HepG2 (cell line): ENCODE data around the gene CCDC201. TPM values are rescaled to one million over a fixed set of nuclear protein-coding genes. Genes with fewer than 3 reads are reported as not detected.

ENCODE experiments used
- ATAC-seq: fragments of 200-7000 bp; cut with Tn5 transposase; 3 replicates; pipeline ENCODE4 v1.9.1; 2020; ENCODE audit warnings: mild to moderate bottlenecking, moderate library complexity
- BruUV-seq: library from RNA; stranded (reverse); fragments of 400-500 nt; replicated peaks from 2 replicates; lab custom pipeline; 2021; lab: Mats Ljungman, UMichigan
- CTCF ChIA-PET: fragments of 300-600 bp; formaldehyde crosslinking; extraction: SDS; loops from one replicate; lab custom pipeline; 2021; ENCODE audit warnings: low total read pairs, inconsistent platforms, low intra/inter-chr PET ratio; lab: Yijun Ruan, JAX
- POLR2A ChIA-PET: fragments of 350-600 bp; sonication (Branson Sonifier 250); formaldehyde crosslinking; loops from one replicate; lab custom pipeline; 2020; ENCODE audit warnings: antibody characterized with exemption, inconsistent platforms; lab: Yijun Ruan, JAX
- DNase-seq: peaks from one replicate; pipeline ENCODE4 v3.0.0-alpha.2; 2015; ENCODE audit warnings: low spot score
- FAIRE-seq: peaks from 3 replicates; lab custom pipeline; 2011; peaks lifted over from hg19 to GRCh38; lab: Jason Lieb, UNC
- H2AFZ ChIP-seq: one replicate; pipeline ENCODE4 v1.6.1; 2011; ENCODE audit warnings: low read length, inconsistent platforms
- H3K27ac ChIP-seq: fragments of 300-600 bp; 3 replicates; pipeline ENCODE4 v1.8.0; 2011; ENCODE audit warnings: mixed run types, mild to moderate bottlenecking, mixed read lengths, low read length, inconsistent platforms; ENCODE audit not compliant: insufficient read depth; ENCODE audit errors: extremely low read length
- H3K27me3 ChIP-seq, 2 experiments: fragments of 200-600 bp in 1 of 2; 2 replicates in 1 of 2; 3 replicates in 1 of 2; pipeline versions ENCODE4 v1.6.0 to v1.8.0; 2011; ENCODE audit warnings: low read length in 2 of 2, mild to moderate bottlenecking in 2 of 2, moderate library complexity in 2 of 2, inconsistent platforms in 1 of 2; ENCODE audit not compliant: insufficient read depth in 2 of 2, control insufficient read depth in 1 of 2
- H3K36me3 ChIP-seq, 2 experiments: fragments of 200-600 bp in 1 of 2; replicated peaks in 1 of 2; 2 replicates in 1 of 2; 3 replicates in 1 of 2; pipeline versions ENCODE4 v1.5.1 to v1.8.0; 2011; ENCODE audit warnings: low read length in 2 of 2, inconsistent platforms in 1 of 2; ENCODE audit not compliant: insufficient read depth in 2 of 2, control insufficient read depth in 1 of 2
- H3K4me1 ChIP-seq: 2 replicates; pipeline ENCODE4 v1.5.1; 2012; ENCODE audit warnings: low read length, inconsistent platforms; ENCODE audit not compliant: insufficient read depth
- H3K4me2 ChIP-seq: 2 replicates; pipeline ENCODE4 v1.6.0; 2011; ENCODE audit warnings: low read depth, low read length, inconsistent platforms
- H3K4me3 ChIP-seq, 3 experiments: fragments of 200-600 bp in 1 of 3; sonication (generic), shearing (Covaris generic) in 1 of 3; replicated peaks in 1 of 3; 2 replicates each; pipeline ENCODE4 v1.5.1; 2011 to 2016; ENCODE audit warnings: low read length in 3 of 3, inconsistent platforms in 2 of 3, low read depth in 2 of 3, mild to moderate bottlenecking in 2 of 3, control low read depth in 1 of 3, mixed read lengths in 1 of 3; ENCODE audit not compliant: insufficient read depth in 1 of 3
- H3K79me2 ChIP-seq: one replicate; pipeline ENCODE4 v1.6.1; 2011; ENCODE audit warnings: low read length, inconsistent platforms; ENCODE audit not compliant: insufficient read depth
- H3K9ac ChIP-seq: 2 replicates; pipeline ENCODE4 v1.6.0; 2011; ENCODE audit warnings: mild to moderate bottlenecking, low read depth, low read length, inconsistent platforms; ENCODE audit not compliant: insufficient read depth
- H3K9me3 ChIP-seq: 2 replicates; pipeline ENCODE4 v1.5.1; 2012; ENCODE audit warnings: mild to moderate bottlenecking, low read length
- H4K20me1 ChIP-seq: 2 replicates; pipeline ENCODE4 v1.6.0; 2011; ENCODE audit warnings: inconsistent platforms, mild to moderate bottlenecking, low read length, moderate library complexity; ENCODE audit not compliant: insufficient read depth
- NFATC3 ChIP-seq: sonication (generic); formaldehyde crosslinking; IDR thresholded peaks from 2 replicates; pipeline ENCODE4 v1.5.1; 2020; ENCODE audit warnings: mild to moderate bottlenecking, missing genetic modification reagents
- SNRNP70 ChIP-seq: fragments of 200-400 bp; formaldehyde crosslinking; IDR thresholded peaks from 2 replicates; pipeline ENCODE4 v1.6.1; 2017; ENCODE audit warnings: mild to moderate bottlenecking, low read depth, low read length, moderate library complexity
- TFAP4 ChIP-seq: sonication (generic); IDR thresholded peaks from 2 replicates; pipeline ENCODE4 v1.6.1; 2016; ENCODE audit warnings: low read depth, borderline replicate concordance
- ZNF10 ChIP-seq: sonication (generic); formaldehyde crosslinking; IDR thresholded peaks from 2 replicates; pipeline ENCODE4 v1.4.0; 2020; ENCODE audit warnings: mild to moderate bottlenecking, low read depth, missing genetic modification reagents, borderline replicate concordance
- ZNF232 ChIP-seq: sonication (generic); formaldehyde crosslinking; IDR thresholded peaks from 2 replicates; pipeline ENCODE4 v1.4.0; 2020; ENCODE audit warnings: missing genetic modification reagents, borderline replicate concordance
- ZNF24 ChIP-seq: fragments of 450-650 bp; IDR thresholded peaks from 2 replicates; pipeline ENCODE4 v1.6.1; 2017; ENCODE audit warnings: antibody characterized with exemption, mild to moderate bottlenecking
- ZNF552 ChIP-seq: sonication (generic); formaldehyde crosslinking; IDR thresholded peaks from 2 replicates; pipeline ENCODE4 v1.9.0; 2022; ENCODE audit warnings: missing genetic modification reagents, mild to moderate bottlenecking, borderline replicate concordance
- ZNF605 ChIP-seq: sonication (generic); formaldehyde crosslinking; IDR thresholded peaks from 2 replicates; pipeline ENCODE4 v1.8.0; 2022; ENCODE audit warnings: mild to moderate bottlenecking, missing genetic modification reagents
- ZNF614 ChIP-seq: IDR thresholded peaks from 2 replicates; pipeline ENCODE4 v1.6.1; 2018; ENCODE audit warnings: missing biosample characterization, missing genetic modification reagents, inconsistent platforms, borderline replicate concordance
- ZNF687 ChIP-seq: sonication (generic); formaldehyde crosslinking; IDR thresholded peaks from 2 replicates; pipeline ENCODE4 v1.5.1; 2020; ENCODE audit warnings: mild to moderate bottlenecking, missing genetic modification reagents, moderate library complexity
- WGBS: methylation state at CpG from one replicate; pipeline ENCODE4 v1.1.6; 2017; ENCODE audit warnings: low lambda C conversion rate; 5-methylcytosine and 5-hydroxymethylcytosine counted together
- in situ Hi-C: cut with HindIII; loops from 2 replicates; pipeline ENCODE4 v1.10.0; 2017; ENCODE audit warnings: low pct_unique_long_range_greater_than_20kb; ENCODE audit not compliant: extremely low pct_ligation_motif_present
- intact Hi-C: fragments of 100-400 bp; cut with micrococcal nuclease; formaldehyde crosslinking; loops from one replicate; pipeline ENCODE4 v1.10.0; 2022; ENCODE audit not compliant: unreplicated experiment
- polyA plus RNA-seq, 8 experiments: library from polyadenylated mRNA; depleted of rRNA in 3 of 8; stranded (reverse) in 7 of 8; unstranded in 1 of 8; fragments of >200 nt; fragmentation: Illumina TruSeq in 4 of 8; extraction: Trizol in 4 of 8; gene quantifications; 2 replicates each; pipeline versions ENCODE4 v1.2.1 to v1.2.3, GENCODE V29; 2011 to 2016; ENCODE audit warnings: low read depth in 4 of 8, missing spikeins in 1 of 8, mixed read lengths in 1 of 8; ENCODE audit not compliant: insufficient read depth in 1 of 8
- total RNA-seq, 5 experiments: library from RNA; depleted of rRNA; stranded (reverse); fragments of >200 nt; fragmentation: Illumina TruSeq; extraction: Trizol; gene quantifications; 2 replicates each; pipeline ENCODE4 v1.2.3, GENCODE V29; 2016; ENCODE audit warnings: low read depth in 1 of 5
- TF ChIP-seq, protein P1 (sequence below): sonication (generic); formaldehyde crosslinking; IDR thresholded peaks from 2 replicates; pipeline ENCODE4 v1.8.0; 2022; ENCODE audit warnings: mild to moderate bottlenecking, missing genetic modification reagents, moderate library complexity
- TF ChIP-seq, protein P2 (sequence below): IDR thresholded peaks from 2 replicates; pipeline ENCODE4 v1.6.1; 2016; ENCODE audit warnings: low read depth
- TF ChIP-seq, protein P3 (sequence below): sonication (generic); formaldehyde crosslinking; IDR thresholded peaks from 2 replicates; pipeline ENCODE4 v1.8.1; 2023; ENCODE audit warnings: missing genetic modification reagents, inconsistent platforms, borderline replicate concordance

The CCDC201 gene
- total and polyA plus RNA-seq, 2 of the 13 experiments (the other 11 are each of a cell fraction or from before 2014, with no cell fraction given): 0.92 TPM; not detected in 1

DNA sequence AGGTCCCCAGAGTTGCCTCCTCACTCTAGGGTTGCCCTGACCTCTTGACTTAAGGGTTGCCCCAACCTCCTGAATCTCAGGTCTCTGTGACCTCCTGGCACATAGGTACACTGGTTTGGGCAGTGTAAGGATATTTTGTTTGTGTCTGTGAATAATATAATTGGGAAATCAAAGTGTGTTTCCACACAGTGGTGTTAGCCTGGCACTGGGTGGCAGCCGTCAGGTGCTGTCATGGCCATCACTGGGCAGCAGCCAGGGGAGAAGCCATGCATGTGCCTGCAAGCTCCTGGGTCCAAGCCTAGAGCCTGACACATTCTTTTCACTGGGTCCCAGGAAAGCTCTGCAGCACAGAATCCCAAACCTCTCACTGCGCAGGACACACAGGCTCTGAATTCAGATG is 3.6 kb upstream of the CCDC201 start:
- Histone ChIP-seq H3K9ac (no peak overlapping the region), H4K20me1 (no peaks in the 10 kb centered on the region), H3K9me3 (peaks cover 20% of the 10 kb centered on the region), H3K4me1 (peaks cover 80% of the 10 kb centered on the region), H3K36me3 (no peaks in the 10 kb centered on the region), H3K27me3 (no peaks in the 10 kb centered on the region), H2AFZ (no peak overlapping the region), H3K27ac (no peak overlapping the region), H3K79me2 (no peaks in the 10 kb centered on the region), H3K4me3 (no peak overlapping the region), H3K4me2 (no peak overlapping the region)
- POLR2A ChIA-PET: interaction anchor here (0.6 to 0.9 kb wide), 2 partner anchors 9 to 11 kb away, joined by 3 to 6 read pairs; partner anchors contain the start of gene IGFBP1
- CTCF ChIA-PET: no interaction called here
- WGBS: no CpG with 5 or more reads among the region's 2 CpGs
- intact Hi-C loops (no loop called here), in situ Hi-C loops (no loop called here)
- BruUV-seq: no TSS peak
- no peak for FAIRE-seq
- no peak for ATAC-seq
- no peak for DNase-seq
- TF ChIP-seq ZNF232 (no peak), ZNF687 (CRISPR knock-in tag) (peak; percentile 62), ZNF552 (CRISPR knock-in tag) (no peak), SNRNP70 (no peak), ZNF605 (0 out of 2 replicates have a peak, but pooled peaks have one; percentile 37), ZNF614 (CRISPR knock-in tag) (no peak), ZNF10 (CRISPR knock-in tag) (no peak), TFAP4 (no peak), NFATC3 (CRISPR knock-in tag) (no peak), ZNF24 (no peak)
- TF ChIP-seq, protein P1, sequence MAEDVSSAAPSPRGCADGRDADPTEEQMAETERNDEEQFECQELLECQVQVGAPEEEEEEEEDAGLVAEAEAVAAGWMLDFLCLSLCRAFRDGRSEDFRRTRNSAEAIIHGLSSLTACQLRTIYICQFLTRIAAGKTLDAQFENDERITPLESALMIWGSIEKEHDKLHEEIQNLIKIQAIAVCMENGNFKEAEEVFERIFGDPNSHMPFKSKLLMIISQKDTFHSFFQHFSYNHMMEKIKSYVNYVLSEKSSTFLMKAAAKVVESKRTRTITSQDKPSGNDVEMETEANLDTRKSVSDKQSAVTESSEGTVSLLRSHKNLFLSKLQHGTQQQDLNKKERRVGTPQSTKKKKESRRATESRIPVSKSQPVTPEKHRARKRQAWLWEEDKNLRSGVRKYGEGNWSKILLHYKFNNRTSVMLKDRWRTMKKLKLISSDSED (CRISPR knock-in tag): no peak
- TF ChIP-seq, protein P2, sequence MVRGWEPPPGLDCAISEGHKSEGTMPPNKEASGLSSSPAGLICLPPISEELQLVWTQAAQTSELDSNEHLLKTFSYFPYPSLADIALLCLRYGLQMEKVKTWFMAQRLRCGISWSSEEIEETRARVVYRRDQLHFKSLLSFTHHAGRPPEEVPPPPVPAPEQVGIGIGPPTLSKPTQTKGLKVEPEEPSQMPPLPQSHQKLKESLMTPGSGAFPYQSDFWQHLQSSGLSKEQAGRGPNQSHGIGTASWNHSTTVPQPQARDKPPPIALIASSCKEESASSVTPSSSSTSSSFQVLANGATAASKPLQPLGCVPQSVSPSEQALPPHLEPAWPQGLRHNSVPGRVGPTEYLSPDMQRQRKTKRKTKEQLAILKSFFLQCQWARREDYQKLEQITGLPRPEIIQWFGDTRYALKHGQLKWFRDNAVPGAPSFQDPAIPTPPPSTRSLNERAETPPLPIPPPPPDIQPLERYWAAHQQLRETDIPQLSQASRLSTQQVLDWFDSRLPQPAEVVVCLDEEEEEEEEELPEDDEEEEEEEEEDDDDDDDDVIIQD (CRISPR knock-in tag): no peak
- TF ChIP-seq, protein P3, sequence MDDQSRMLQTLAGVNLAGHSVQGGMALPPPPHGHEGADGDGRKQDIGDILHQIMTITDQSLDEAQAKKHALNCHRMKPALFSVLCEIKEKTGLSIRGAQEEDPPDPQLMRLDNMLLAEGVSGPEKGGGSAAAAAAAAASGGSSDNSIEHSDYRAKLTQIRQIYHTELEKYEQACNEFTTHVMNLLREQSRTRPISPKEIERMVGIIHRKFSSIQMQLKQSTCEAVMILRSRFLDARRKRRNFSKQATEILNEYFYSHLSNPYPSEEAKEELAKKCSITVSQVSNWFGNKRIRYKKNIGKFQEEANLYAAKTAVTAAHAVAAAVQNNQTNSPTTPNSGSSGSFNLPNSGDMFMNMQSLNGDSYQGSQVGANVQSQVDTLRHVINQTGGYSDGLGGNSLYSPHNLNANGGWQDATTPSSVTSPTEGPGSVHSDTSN (CRISPR knock-in tag): no peak
